DMS153 treated with DMSO at 0.1 percent for 48 hours (cell line): ENCODE results near the gene TINCR.

ENCODE experiments used
- DNase-seq: peaks from one replicate; lab custom pipeline; 2025; ENCODE audit not compliant: unreplicated experiment; lab: John Stamatoyannopoulos, UW

Gene TINCR

GRCh38 chr19:5520501-5520900, 47.3 kb downstream of the TINCR start:
- no peak for DNase-seq

DNA sequence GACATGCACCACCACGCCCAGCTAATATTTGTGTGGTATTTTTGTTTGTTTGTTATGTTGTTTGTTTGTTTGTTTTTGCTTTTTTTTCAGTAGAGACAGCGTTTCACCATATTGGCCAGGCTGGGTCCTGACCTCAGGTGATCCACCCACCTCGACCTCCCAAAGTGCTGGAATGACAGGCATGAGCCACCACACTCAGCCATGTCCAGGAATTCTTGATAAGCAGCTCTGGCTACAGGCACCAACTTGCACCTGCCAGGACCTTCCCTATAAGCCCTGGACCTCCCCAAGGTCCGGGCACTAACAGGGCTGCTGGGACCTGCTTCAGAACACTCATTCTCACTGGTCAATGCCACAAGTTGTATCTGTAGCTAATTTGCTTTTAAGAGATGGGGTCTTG, 48.7 kb downstream of the TINCR start:
- DNase-seq = no peak

DNA sequence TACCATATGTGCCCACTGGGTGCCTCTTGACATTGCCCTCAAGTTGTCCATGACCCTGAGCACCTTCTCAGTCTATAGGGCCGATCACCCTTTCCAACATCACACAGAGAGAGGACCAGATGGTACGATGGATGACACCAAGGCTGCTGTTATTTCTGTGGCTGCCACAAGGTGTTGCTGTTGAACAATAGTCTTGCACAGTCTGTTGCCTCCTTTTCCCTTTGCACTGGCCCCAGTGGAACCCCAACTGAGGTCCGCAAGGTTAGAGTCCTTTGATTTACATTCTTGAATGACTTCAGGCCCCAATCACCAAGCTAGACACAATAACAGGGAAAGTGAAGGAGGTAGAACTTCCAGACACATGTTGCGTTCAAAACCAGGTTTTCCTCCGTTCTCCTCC, 52.0 kb downstream of the TINCR start:
- no peak for DNase-seq

DNA sequence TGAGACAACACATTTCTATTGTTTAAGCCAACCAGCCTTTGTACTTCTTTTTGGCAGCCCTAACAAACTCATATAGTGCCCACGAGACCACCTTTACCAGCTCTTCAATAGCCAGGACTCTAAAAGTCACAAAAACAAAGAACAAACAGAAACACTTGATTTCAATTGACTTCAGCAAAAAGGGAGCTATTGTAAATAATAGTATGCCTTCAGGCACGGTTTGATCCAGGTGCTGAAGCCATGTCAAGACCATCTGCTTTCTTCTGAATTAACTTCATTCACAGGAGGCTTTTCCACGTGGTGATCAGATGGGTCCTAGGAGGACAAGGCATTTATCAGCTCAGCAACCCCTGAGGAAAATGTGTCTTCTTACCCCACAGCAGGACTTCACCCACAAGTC, 53.8 kb downstream of the TINCR start:
- DNase-seq = no peak

DNA sequence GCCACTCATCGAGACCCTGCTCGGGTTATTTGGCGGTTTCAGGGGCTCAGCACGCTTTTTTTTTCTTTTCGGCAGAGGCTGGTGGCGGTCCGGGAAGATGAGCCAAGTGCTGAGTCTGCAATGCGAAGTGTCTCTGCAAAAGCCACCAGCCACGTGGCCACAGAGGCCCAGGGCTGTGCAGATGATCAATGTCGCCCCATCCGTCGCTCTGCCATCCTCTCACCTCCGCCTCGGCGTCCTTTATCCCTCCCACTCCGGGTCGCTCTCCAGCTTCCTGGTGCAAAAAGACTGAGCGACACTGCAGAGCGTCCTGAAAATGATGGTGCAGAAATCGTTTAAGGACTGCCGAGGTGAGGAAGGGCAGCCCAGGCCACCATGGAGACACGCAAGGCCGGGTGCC, 55.0 kb downstream of the TINCR start:
- DNase-seq = no peak
